Omental fat pad (tissue), 4 donors: ENCODE data around the gene NAP1L1. TPM values are rescaled to one million over a fixed set of nuclear protein-coding genes. Genes with fewer than 3 reads are reported as not detected.
A peak's percentile ranks its signal among the peaks of the same experiment; 100 is the strongest.

ENCODE experiments used
- ATAC-seq: fragments of 150-250 bp; one replicate; pipeline ENCODE4 v1.9.1; 2016; ENCODE audit warnings: mild to moderate bottlenecking, moderate library complexity; ENCODE audit not compliant: low FRiP score
- DNase-seq: peaks from one replicate; pipeline ENCODE4 v3.0.0-alpha.2; 2019; ENCODE audit warnings: low spot score
- CTCF ChIP-seq, 3 donors: fragments of 450-650 bp; IDR thresholded peaks; one replicate each; pipeline ENCODE4 v1.5.1; 2016 to 2017; ENCODE audit warnings: antibody characterized with exemption in 3 of 3, mild to moderate bottlenecking in 3 of 3, moderate library complexity in 2 of 3
- total RNA-seq, 4 donors: library from RNA; depleted of rRNA; stranded (reverse); fragments of >200 nt; gene quantifications; one replicate each; pipeline ENCODE4 v1.1.0, GENCODE V29; 2016

NAP1L1 gene
- 100 to 1,000 TPM; 324 to 488 (median 373) TPM for total RNA-seq

GRCh38 chr12:76083904-76084862, at the start of gene NAP1L1:
Gene NAP1L1 (minus strand): TSS chr12:76084685. CDS start chr12:76074219, 10,466 bp downstream.
- ATAC-seq, result peak; percentile 96
- no peak for TF ChIP-seq CTCF (IDR thresholded peaks at IDR 0.05)
- peak; percentile 91 for DNase-seq

GRCh38 chr12:76127588-76127987, 43.1 kb upstream of the NAP1L1 start:
- no peak for ATAC-seq
- no peak for TF ChIP-seq CTCF (IDR thresholded peaks at IDR 0.05)
- DNase-seq, result no peak

GRCh38 chr12:76124456-76124855, 40.0 kb upstream of the NAP1L1 start:
- no peak for TF ChIP-seq CTCF (IDR thresholded peaks at IDR 0.05)
- DNase-seq (no peak), ATAC-seq (no peak)

- DNase-seq, result no peak
Measured at GRCh38 chr12:76123259-76124212, 39.1 kb upstream of the NAP1L1 start.

GRCh38 chr12:76119887-76120286, 35.4 kb upstream of the NAP1L1 start:
- DNase-seq, result no peak
- no peak for TF ChIP-seq CTCF (IDR thresholded peaks at IDR 0.05)
- ATAC-seq, result no peak

More at GRCh38 chr12:76123259-76124212, 39.1 kb upstream of the NAP1L1 start:
- ATAC-seq, result no peak
- TF ChIP-seq CTCF (IDR thresholded peaks at IDR 0.05), result no peak

- ATAC-seq, result no peak
- no peak for DNase-seq
- no peak for TF ChIP-seq CTCF (IDR thresholded peaks at IDR 0.05)
Measured at GRCh38 chr12:76117751-76118150, 33.3 kb upstream of the NAP1L1 start.
